ENCODE results near the gene TRAF7.

The TRAF7 gene

GRCh38 chr16:2147981-2148671 is 7.5 kb upstream of the TRAF7 start, which contains the start of gene RAB26:
TSS of gene RAB26 (plus strand) at chr16:2148625. CDS start at chr16:2148784, 159 bp downstream.
- no peak for DNase-seq (ENCODE audit: low read depth, low spot score)

GRCh38 chr16:2148714-2149629 is 6.6 kb upstream of the TRAF7 start:
- no peak for DNase-seq (ENCODE audit: low read depth, low spot score)

- no peak for DNase-seq (ENCODE audit: low read depth, low spot score)
Observed at GRCh38 chr16:2149630-2150417, 5.8 kb upstream of the TRAF7 start.

GRCh38 chr16:2150418-2151187 is 5.0 kb upstream of the TRAF7 start:
- DNase-seq (ENCODE audit: low read depth, low spot score) = no peak

- no peak for DNase-seq (ENCODE audit: low read depth, low spot score)
Observed at GRCh38 chr16:2151188-2152091, 4.1 kb upstream of the TRAF7 start.

GRCh38 chr16:2152695-2153506 is 2.7 kb upstream of the TRAF7 start:
- DNase-seq (ENCODE audit: low read depth, low spot score) = no peak

- DNase-seq (ENCODE audit: low read depth, low spot score) = no peak
Observed at GRCh38 chr16:2154533-2155090, 970 bp upstream of the TRAF7 start.

- no peak for DNase-seq (ENCODE audit: low read depth, low spot score)
Observed at GRCh38 chr16:2155977-2156848, 631 bp downstream of the TRAF7 start.

- DNase-seq (ENCODE audit: low read depth, low spot score) = no peak
Observed at GRCh38 chr16:2156849-2157224, 1.3 kb downstream of the TRAF7 start.

GRCh38 chr16:2157480-2158261 is 2.1 kb downstream of the TRAF7 start:
- DNase-seq (ENCODE audit: low read depth, low spot score) = no peak

GRCh38 chr16:2158262-2158638 is 2.7 kb downstream of the TRAF7 start:
- DNase-seq (ENCODE audit: low read depth, low spot score) = no peak

- no peak for DNase-seq (ENCODE audit: low read depth, low spot score)
Observed at GRCh38 chr16:2159175-2159838, 3.7 kb downstream of the TRAF7 start.

GRCh38 chr16:2160915-2161551 is 5.5 kb downstream of the TRAF7 start:
- no peak for DNase-seq (ENCODE audit: low read depth, low spot score)

- no peak for DNase-seq (ENCODE audit: low read depth, low spot score)
Observed at GRCh38 chr16:2161911-2162310, 6.3 kb downstream of the TRAF7 start.

- no peak for DNase-seq (ENCODE audit: low read depth, low spot score)
Observed at GRCh38 chr16:2162676-2163118, 7.1 kb downstream of the TRAF7 start.

GRCh38 chr16:2163211-2163881 is 7.8 kb downstream of the TRAF7 start:
- no peak for DNase-seq (ENCODE audit: low read depth, low spot score)

Data from activated CD4-positive, CD25-positive, alpha-beta regulatory T cell treated with anti-CD3 and anti-CD28 coated beads, Interleukin-2, amount 50 U/mL, for 16 hours (primary cell).